Stimulated activated CD8-positive, alpha-beta memory T cell treated with anti-CD3 and anti-CD28 coated beads, Interleukin-15, amount 100 ng/mL, for 24 hours (primary cell): ENCODE data around the gene TBC1D22A.

ENCODE experiments used
- DNase-seq: peaks from one replicate; pipeline ENCODE4 v3.0.0-alpha.2; 2020; ENCODE audit warnings: low read depth

TBC1D22A gene

DNA sequence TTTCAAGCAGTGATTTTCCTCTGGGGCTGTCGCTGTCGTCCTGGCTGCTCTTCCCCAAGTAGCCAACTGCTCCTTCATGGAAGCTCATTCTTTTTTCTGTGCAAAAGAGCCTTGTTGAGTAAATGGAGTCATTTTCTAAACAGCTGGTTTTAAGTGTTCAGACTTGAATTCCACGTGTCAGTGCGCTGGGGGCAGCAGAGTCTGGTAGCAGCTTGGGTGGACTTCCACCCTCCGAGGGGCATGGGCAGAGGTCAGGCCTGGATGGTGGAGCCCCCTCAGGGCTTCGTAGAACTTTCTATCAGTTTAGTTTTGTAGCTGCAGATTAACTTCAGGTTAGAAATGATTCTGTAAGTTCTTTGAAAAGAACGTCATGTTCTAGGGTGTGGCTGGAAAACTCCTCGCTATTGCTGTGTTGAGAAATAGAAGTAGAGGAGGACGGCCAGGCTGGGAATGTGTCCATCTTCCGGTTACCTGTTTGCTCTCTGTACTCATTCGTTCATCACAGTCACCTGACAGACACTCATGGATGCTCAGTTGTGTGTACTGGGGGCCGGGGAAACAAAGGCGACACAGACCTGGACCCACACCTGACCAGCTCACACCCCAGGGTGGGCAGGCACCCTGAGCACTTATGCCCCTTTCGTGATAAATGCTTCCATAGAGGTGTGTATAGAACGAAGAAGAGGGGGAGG is 270.7 kb downstream of the TBC1D22A start:
- no peak for DNase-seq

DNA sequence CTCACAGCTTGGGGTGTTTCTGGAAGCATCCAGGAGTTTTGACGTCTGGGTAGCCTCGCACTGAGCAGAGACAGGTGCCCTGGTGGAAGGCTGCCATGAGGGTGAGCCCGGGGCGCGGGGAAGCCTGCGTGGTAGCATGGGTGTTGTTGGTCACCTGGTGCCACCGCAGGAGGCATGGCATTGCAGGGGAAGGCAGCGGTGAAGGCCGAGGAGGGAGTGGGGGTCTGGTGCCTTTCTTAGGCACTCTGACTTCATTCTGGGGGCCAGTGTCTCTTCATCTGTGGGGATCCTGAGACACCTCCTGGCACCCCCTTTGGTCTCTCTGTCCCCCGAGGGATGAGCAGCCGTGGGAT is 271.2 kb downstream of the TBC1D22A start:
- no peak for DNase-seq

DNA sequence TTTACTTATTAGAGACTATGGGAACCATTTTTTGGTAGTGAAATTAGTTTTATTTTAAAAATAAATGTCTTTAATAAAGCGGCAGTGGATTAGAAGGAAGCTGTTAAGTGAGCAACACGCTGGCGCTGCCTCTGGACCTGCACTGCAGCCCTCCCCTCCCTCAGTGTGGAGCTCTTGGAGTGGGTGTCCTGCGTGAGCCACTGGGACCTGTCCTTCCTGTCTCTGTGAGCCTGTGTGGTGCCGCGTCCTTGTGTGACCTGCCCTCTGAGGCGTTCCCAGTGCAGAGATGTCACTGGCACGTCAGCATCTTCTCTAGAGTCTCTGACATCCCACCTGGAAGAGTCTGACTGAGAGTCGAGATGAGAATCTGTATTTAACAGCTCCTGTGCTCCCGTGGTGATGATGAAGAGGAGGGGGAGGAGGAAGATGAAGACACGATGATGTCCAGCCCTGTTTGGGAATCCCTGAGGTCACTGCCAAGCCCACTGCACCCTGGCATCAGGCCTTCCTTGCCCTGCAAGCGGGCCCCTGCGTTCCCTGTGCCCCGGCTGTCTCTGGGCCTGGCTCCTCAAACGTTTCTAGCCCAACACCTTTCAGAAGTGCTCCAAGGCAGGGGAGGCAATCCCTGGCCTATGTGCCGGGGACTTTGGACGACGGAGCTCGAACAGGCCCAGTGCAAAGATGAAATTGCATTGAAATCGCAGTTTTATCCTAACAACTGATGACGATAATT is 271.8 kb downstream of the TBC1D22A start:
- DNase-seq, result no peak

DNA sequence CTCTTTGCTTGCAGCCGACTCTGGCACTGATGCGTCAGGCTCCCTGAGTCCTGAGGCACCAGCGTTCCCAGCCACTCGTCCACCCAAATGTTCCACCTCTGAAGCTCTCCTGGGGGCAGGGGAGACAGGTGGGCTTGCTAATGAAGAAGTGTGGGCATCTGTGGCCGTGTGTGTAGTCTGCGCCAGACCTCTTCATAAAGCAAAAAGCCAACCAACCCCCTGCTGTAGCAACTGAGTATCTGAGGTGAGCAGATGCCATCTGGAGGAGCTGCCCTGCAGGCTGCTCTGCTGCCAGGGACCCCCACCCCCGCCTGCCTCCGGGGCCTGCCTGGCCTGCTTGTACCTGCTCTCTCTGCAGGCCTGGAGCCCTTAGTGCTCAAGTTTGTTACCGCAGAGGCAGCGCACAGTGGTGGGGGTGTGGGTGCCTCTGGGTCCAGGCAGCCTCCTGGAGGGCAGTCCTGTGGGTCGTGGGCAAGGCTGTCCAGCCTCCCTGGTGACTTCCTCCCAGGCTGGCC is 272.5 kb downstream of the TBC1D22A start:
- DNase-seq, result no peak

DNA sequence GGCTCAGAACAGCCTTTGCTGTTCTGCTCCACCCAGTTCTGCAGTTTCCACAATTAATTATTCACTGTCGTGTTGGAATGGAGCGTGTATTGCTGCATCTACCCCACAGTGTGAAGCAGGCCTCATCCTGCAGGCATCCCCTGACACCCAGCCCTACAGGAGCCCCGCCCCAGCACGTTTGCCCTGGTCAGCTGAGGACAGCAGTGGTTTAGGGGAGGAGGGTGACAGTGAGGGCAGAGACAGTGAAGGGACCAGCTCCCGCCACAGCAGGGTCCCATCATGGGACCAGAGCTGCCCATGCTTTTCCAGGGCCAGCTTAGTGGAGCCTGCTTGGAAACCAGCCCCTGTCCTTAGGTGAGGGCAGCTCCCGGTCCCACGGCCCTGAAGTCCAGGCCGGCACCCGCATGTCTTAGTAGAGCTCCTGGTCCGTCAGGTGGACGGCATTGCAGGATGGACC is 273.0 kb downstream of the TBC1D22A start:
- DNase-seq, result no peak

DNA sequence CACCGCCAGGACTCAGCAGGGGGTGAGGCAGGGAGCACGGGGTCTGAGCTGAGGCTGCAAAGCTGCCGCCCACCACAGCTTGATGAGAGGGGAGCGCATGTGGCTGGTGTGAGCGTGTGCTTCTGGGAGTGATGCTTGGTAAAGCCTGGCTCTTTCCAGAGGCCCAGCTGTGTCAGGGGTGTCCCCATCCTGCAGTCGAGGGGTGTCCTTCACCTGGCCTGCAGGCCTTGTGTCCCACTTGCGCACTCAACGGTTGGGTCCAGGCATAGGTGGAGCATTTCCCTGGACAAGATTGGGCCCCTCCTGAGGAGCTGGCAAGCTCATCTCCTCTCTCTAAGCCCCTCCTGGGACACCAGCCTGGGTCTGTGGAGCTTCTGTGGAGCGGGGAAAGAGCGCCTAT is 273.9 kb downstream of the TBC1D22A start:
- DNase-seq, result no peak

DNA sequence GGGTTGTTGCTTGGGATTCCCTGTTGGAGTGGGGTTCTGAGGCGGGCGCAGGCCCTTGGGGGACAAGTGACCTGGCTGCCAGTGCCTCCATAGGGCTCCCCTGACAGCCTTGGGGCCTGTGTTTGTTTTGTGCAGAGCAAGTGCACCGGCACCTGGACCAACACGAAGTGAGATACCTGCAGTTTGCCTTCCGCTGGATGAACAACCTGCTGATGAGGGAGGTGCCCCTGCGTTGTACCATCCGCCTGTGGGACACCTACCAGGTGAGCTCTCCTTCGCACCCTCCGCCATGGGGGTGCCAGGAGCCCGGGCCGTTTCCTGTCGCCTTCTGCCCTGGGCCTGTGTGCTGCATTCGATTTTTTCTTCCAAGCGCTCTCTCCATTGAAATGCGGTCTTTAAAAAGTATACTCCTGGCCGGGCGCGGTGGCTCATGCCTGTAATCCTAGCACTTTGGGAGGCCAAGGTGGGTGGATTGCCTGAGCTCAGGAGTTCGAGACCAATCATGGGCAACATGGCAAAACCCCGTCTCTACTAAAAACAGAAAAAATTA is 274.6 kb downstream of the TBC1D22A start:
- no peak for DNase-seq

DNA sequence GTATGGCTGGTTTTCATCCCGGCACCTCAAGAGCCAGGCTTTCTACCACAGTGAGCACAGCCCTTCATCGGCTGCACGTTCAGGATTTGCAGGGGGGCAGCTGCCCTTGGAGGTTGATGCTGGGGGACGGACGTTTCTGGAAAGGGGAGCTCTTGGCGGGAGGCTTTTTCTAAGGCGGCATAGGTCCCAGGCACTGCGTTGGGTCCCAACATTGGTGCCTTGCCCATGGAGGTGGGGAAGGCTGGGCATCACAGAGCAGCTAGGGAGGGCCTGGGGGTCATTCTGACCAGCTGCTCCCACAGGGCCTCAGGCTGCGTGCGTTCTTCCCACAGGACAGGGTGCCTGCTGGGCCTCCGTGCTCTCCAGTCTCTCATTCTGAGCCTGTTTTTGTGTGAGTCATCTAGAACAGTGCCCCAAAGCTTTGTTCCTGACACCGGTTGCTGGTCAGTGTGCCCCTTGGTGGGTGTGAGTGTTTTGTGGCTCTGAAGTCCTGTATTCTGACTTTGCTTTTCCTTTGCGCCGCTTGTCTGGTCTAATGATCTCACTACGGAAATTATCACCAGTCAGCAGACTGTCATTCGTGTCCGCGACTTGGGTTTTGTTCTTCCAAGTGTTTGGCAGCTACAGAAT is 275.9 kb downstream of the TBC1D22A start:
- no peak for DNase-seq

DNA sequence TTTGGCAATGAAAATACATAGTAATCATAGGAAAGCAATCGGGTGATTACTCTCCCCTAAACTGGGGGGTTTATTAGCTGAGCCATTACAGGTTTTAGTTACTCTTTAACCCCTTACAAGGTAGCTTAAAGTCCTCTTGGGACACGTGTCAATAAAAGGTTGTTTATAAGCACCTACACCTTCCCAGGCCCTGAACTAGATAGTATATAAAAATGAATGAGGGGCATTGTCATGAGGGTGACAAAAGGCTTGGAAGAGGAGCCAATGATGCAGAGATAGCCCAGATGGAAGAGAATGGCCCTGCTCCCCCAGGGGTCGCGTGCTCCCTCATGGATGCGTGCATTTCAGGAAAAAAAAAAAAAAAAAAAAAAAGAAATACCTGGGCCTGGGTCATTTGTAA is 276.9 kb downstream of the TBC1D22A start:
- DNase-seq, result no peak

DNA sequence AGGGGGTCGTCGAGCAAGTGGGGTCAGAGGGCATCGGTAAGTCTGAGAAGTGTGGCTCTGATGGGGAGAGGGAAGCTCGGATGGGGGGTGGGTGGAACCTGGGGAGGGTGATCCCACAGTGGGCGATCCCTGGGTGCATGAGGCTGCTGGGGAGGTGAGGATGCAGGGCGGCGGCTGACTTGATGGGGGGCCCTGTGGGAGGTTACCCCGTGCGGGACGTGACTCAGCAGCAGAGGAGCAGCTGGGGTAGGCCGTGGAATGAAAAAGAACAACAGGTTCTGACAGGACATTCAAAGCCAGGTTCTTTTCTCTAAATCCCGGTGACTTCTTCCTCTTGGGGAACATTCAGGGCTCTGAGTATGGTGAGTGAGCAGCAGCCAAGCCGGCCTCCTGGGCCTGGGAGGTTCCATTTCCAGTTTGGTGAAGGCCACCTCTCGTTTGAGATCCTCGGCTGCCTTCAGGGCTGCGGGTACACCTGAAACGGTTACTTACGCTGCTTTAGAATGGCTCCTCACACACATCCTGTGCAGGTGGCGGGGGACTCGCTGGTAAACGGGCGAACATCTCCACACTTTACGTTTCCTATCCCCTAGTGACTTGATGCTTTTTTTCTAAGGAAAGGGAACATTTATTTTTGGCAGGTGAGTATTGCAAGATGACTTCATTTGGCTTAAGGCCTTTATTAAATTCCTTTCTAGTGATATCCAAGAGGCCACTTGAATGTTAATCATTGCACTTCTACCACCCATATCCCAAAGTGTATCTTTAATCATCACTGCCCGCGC is 278.2 kb downstream of the TBC1D22A start:
- DNase-seq, result no peak

DNA sequence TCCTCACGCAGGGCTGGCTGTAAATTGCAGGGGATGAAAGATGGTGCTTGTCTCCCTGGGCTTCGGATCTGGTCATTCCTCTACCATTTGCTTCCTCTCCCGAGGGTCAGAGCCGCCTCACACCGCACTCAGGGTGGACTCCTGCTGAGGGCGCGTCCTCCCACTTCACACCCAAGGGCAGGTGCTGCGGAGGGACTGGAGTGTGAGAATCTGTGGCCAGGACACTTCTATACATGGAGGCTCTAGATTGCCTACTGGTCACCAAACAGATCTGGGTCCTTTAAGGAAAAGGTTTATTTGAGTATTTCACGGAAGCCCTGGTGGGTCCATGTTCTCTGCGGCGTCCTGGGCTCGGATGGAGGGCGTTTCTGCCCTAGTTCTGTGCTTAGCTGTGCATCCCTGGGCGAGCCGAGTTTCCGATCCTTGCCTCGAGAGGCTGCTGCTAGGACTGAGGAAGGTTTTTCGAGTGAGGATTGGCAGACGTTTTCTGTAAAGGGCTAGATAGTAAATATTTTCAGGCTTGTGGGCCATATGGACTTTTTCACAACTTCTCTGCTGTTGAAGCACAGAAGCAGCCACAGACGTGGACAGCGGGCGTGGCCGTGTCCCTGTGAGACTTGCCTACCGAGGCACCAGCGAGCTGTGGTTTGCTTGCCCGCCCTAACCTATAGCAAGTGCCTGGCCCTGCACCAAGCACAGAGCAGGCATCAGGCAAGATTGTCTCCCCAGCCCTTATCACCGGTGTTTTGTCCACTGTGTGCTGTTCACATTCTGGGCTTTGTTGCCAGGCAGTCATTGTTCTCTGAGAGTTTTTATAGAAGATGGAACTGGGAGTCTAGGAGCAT is 279.0 kb downstream of the TBC1D22A start:
- DNase-seq, result no peak

DNA sequence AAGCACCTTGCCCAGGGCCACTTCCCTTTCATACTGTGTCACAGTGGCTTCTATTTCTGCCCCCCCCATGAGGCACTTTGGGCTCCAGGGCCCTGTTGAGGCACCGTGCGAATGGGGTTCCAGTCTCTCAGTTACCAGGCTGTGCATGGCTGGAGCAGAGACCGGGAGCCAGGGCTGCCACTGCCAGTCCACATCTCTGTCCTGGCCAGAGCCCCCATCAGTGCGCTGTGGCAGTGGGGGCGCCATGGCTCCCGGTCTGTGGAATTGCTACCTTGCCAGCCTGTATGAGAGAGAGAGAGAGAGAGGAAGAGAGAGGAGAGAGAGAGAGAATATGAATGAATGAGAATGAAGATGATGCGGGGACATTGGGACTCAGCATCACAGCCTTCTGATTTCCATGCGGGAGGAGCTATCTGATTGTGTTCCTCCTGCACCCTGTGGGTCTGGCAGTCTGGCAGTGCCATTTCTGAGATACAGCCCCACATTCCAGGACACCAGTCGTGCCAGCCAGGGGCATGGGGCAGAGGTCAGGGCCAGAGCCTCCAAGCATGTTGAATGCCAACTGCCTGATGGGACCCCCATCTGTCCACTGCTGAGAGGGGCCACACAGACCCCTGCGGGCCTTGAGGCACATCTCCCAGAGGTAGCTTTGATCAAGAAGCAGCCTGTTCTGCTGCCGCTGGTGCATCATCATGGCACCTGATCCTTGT is 279.8 kb downstream of the TBC1D22A start:
- DNase-seq, result no peak

DNA sequence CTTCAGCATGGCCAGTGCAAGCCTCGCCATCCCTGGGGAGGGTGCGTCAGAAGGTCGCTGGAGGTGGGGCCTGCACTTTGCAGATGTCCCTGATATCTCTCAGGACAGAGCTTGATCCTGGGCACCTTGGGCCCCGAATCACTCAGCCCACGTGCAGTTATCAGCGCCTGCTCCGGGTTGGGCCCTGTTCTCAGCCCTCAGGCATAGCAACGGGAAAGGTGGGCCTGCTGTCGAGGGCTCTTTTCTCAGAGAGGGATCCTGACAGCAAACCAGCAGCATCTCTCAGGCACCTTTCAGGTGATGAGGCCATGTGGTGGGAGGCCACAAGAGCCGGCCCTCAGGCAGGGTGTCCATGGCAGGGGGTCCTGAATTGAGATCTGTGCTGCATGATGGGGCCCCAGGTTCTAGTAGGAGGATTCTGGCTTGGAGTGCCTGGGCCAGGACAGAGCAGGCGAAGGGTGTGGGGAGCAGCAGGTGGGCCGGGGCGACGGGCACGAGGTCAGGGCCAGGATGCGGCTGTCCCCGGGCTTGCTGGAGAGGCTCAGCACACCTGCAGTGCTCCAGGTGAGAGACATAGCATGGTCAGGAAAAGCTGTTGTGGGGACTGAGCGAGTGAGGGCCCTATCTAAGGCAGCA is 280.5 kb downstream of the TBC1D22A start:
- no peak for DNase-seq

DNA sequence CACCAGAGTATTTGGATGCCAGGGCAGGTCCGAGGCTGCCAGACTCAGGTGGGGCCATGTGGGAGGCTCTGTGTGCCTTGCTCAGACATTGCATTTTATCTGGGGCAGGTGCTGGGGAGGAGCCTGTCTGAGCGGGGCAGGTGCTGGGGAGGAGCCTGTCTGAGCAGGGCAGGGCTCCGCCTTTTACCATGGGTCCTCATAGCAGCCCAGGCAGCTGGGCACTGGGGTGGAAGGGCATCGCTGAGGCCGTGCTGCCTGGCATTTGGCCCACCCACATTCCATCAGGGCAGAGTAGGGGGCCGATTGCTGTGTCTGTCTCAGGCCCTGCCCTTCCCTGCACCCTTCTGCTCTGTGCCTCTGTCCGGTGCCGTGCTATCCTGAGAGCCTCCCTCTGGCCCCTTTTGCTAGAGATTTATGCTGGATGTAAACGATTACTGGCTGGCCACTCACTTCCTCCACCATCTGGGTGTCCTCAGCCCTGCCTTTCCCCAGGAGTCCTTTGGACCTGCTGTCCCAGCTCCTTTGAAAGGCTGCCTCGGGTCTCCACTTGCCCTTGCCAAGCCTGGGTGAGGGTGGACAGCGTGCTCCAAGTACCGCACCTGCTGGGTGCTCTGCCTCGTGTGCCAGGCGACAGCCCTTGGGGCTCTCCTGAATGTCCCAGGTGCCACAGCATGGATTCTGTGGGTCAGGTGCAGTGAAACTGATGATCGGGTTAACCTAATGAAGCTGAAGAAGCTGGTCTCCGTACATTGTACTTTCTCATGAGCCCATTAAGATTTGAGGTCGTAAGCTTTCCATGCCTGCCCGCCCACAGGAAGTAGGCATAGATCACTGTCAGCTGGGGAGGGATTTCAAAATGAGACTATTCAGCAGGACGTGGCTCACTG is 281.6 kb downstream of the TBC1D22A start:
- no peak for DNase-seq

DNA sequence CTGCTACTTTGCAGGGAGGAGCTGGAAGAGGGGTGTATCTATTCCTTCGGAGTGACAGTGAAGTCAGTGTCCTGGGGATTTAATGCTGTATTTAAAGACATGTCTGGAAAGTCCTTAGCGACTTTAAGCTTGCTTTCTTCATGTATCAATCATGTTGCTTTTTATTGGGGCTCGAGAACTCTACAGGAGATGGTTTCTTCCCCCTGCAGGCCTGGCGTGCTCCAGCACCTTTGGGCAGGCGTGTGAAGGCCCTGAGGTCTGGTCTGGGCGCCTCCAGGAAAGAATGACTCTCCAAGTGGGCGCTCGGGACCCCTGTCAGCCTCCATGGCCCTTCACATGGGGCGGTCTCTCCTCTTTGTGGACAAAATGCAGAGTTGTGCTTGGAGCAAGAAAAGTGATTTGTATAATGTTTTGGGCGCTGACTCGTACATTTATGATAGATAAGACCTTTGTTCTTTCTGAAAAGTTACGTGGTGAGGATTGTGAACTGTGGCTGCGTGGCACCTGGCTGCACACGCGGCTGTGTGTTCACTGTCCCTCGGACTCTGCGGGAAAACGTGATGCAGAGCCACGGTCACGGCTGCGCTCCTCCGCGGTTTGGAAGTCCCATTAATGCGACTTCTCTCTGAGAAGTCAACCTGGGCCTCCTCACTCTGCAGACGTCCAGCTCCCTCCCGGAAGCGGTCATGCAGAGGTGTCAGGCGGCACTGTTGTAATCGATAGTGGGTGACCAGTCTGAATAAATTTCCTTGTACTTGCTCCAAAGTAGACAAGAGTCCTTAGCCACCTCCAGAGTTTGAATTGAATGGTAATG is 282.5 kb downstream of the TBC1D22A start:
- no peak for DNase-seq

DNA sequence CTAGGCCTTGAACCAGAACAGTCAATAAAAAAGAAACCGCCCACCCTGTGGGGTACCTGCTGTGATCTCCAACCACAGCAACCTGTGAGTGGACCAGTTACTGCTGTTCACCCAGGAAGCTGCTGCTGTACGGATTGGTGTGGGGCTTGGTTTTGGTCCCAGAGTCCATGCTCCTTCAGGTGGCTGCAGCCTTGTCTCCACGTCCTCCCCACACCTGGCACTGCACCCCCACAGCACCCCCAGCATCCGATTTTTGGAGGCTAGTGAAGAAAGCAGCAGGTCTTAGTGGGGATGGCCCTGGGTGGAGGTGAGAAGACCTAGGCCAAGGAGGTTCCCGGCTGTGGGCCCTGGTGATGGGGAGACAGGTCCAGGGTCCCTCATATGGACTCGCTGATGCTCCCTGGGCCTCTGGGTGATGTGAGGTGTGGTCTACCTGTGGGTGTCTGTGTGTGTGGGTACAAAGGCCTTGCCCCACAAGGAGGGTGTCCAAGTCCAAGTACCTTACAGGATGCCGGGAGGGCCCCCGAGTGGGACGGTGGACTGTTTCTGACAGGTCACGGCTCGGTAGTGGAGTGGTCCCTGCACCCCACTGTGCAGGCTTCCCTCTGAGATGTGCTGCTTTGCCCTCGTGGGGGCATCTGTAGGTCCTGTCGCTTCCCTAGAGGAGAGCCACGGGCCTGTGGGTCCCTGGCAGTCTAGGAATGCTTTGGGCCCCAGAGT is 283.4 kb downstream of the TBC1D22A start:
- DNase-seq, result no peak

DNA sequence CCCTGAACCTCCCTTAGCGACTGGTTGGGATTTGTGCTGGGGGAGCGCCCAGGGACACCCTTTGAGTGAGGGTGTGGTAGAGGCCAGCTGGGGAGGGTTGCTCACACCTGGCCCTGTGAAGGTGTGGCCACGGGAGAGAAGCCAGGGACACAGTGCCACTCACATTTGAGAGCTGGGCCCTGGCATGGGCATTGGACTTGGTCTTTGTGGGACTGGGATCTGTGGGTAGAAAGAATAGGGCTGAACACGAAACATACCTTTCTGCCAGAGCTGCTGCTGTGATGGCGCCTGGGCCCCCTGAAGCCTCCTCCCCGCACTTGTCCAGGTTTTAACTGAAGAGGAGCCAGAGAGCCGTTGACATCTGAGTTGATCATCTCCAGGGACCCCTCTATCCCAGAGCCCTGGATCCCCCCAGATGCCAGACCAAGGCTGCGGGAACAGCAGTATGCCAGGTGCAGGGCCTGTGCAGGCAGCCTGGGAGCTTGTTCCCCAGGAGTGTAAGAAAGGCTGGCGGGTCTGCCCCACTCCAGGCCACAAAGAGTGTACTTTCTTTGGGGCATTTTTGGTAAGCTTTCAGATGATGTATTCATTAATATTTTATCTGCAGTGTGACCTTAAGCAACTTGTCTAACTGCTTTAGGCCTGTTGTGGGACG is 284.1 kb downstream of the TBC1D22A start:
- DNase-seq, result no peak
